Stomach (tissue), 9 donors: ENCODE results near the gene SGPL1. TPM values are rescaled to one million over a fixed set of nuclear protein-coding genes. Genes with fewer than 3 reads are reported as not detected.
A peak's percentile ranks its signal among the peaks of the same experiment; 100 is the strongest.

Source experiments
- DNase-seq, 2 donors: peaks; one replicate each; pipeline versions ENCODE4 v3.0.0 to v3.0.0-alpha.2; 2013 to 2019
- H3K27ac ChIP-seq, 5 donors: fragments of 200-600 bp in 4 of 5; sonication (generic) in 4 of 5; one replicate each; pipeline ENCODE4 v1.5.1; 2013 to 2019; ENCODE audit warnings: mild to moderate bottlenecking in 1 of 5, moderate library complexity in 1 of 5
- H3K27me3 ChIP-seq, 3 donors: fragments of 200-600 bp; sonication (generic); one replicate each; pipeline ENCODE4 v1.5.1; 2017 to 2019; ENCODE audit warnings: mixed run types in 1 of 3
- H3K36me3 ChIP-seq, 4 donors: fragments of 200-600 bp; sonication (generic); 1 replicate in 3 of 4; 2 replicates in 1 of 4; pipeline ENCODE4 v1.5.1; 2016 to 2019
- H3K4me1 ChIP-seq, 4 donors: fragments of 200-600 bp; sonication (generic); one replicate each; pipeline ENCODE4 v1.5.1; 2016 to 2019
- H3K4me3 ChIP-seq, 4 donors: fragments of 200-600 bp; sonication (generic) in 3 of 4; one replicate each; pipeline ENCODE4 v1.5.1; 2016 to 2019; ENCODE audit warnings: mild to moderate bottlenecking in 1 of 4
- H3K9me3 ChIP-seq, 4 donors: fragments of 200-600 bp; sonication (generic); one replicate each; pipeline ENCODE4 v1.5.1; 2016 to 2019
- CTCF ChIP-seq, 7 experiments: fragments of 450-650 bp in 4 of 7; fragments of 200-600 bp in 3 of 7; sonication (generic) in 3 of 7; IDR thresholded peaks; one replicate each; pipeline ENCODE4 v1.5.1; 2016 to 2019; ENCODE audit warnings: antibody characterized with exemption in 7 of 7, control low read depth in 2 of 7, mild to moderate bottlenecking in 1 of 7
- EP300 ChIP-seq: sonication (generic); formaldehyde crosslinking; IDR thresholded peaks from one replicate; pipeline ENCODE4 v1.6.1; 2017; ENCODE audit warnings: antibody characterized with exemption
- POLR2A ChIP-seq, 4 donors: fragments of 450-650 bp; IDR thresholded peaks; one replicate each; pipeline ENCODE4 v1.6.1; 2016; ENCODE audit warnings: antibody characterized with exemption in 4 of 4, control low read depth in 2 of 4, mild to moderate bottlenecking in 1 of 4, moderate library complexity in 1 of 4
- POLR2AphosphoS5 ChIP-seq, 3 donors: sonication (generic); formaldehyde crosslinking; IDR thresholded peaks; one replicate each; pipeline ENCODE4 v1.6.1; 2016; ENCODE audit warnings: antibody characterized with exemption in 3 of 3
- WGBS, 5 donors: extraction: QIAGEN DNeasy Blood & Tissue Kit in 3 of 5; methylation state at CpG; one replicate each; pipeline versions ENCODE4 v1.1.5 to v1.1.7; 2013 to 2018; 5-methylcytosine and 5-hydroxymethylcytosine counted together
- intact Hi-C: fragments of 100-400 bp; cut with DNase I; formaldehyde crosslinking; loops from one replicate; pipeline ENCODE4 v1.15.1; 2023; ENCODE audit warnings: low total_unique reads
- polyA plus RNA-seq, 3 donors: library from polyadenylated mRNA; stranded (reverse); fragments of 200-250 nt; gene quantifications; one replicate each; pipeline ENCODE4 v1.2.3, GENCODE V29; 2013
- total RNA-seq, 5 donors: library from RNA; depleted of rRNA; stranded (reverse); fragments of >200 nt; gene quantifications; one replicate each; pipeline versions ENCODE4 v1.1.0 to v1.2.3, GENCODE V29; 2014 to 2016
- donor health status: healthy with polysubstance abuse.
- donor health status: Bipolar disorder and iron deficiency.
- donor health status: healthy.

SGPL1 gene
- total and polyA plus RNA-seq, 8 donors = 1.2 to 65.5 (median 15.6) TPM

DNA sequence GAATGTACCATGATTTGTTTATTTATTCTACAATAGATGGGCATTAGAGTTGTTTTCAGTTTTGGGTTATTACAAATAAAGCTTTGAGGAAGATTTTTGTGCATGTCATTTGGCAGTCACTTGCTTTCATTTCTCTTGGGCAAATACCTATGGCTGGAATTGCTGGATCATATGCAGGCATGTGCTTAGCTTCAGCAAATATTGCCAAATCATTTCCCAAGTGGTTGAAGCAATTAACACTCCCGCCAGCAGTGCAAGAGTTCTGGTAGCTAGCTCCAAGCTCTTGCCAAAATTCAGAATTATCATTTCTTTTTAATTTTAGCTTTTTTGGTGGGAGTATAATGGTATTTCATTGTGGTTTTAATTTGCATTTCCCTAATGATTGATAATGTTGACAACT, 105.5 kb downstream of the SGPL1 start:
- intact Hi-C loops = loop anchor here (5.0 kb wide), 1 partner anchor 361 kb away; no protein-coding TSS in a partner anchor
- 27 to 64% (median 46%) methylated on average over 1 of the region's 1 CpG for WGBS, 5 donors

DNA sequence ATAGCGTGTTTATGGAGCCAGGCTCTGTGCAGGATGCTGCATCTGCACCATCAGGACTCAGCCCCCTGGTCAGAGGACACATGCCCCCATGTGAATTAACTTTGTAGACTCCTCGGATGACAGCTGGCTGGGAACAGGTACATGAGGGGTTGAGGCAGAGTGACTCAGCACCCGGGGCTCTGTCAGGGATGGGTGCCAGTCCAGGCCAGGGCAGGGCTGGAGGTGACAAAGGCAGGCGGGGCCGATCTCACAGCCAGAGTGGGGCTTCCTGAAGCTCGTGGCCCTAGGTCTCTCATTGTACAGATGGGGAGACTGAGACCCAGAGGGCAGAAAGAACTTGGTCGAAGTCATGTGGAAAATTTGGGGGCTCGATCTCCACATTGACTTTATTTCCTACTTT, 107.9 kb downstream of the SGPL1 start:
- Histone ChIP-seq H3K4me1 (peaks cover 0 to 21% (median 3%) of the 10 kb centered on the region in 4 donors), H3K36me3 (no peaks in the 10 kb centered on the region), H3K9me3 (no peaks in the 10 kb centered on the region), H3K27me3 (peaks cover 0 to 16% (median 0%) of the 10 kb centered on the region in 3 donors), H3K4me3 (no peak overlapping the region), H3K27ac (no peak overlapping the region)
- intact Hi-C loops = loop anchor here (5.0 kb wide), 1 partner anchor 359 kb away; no protein-coding TSS in a partner anchor
- no peak for DNase-seq
- no peak for TF ChIP-seq CTCF (IDR thresholded peaks at IDR 0.05)
- TF ChIP-seq POLR2AphosphoS5 (IDR thresholded peaks at IDR 0.05) = no peak
- TF ChIP-seq EP300 = no peak
- TF ChIP-seq POLR2A (IDR thresholded peaks at IDR 0.05) = no peak
- WGBS, 5 donors = 63 to 76% (median 74%) methylated on average over 8 of the region's 8 CpGs

More for the DNA sequence above, 105.5 kb downstream of the SGPL1 start:
- H3K36me3 ChIP-seq = no peaks in the 10 kb centered on the region
- no peak for TF ChIP-seq POLR2A (IDR thresholded peaks at IDR 0.05)
- TF ChIP-seq EP300 = no peak
- no peak for TF ChIP-seq CTCF (IDR thresholded peaks at IDR 0.05)
- no peak for TF ChIP-seq POLR2AphosphoS5 (IDR thresholded peaks at IDR 0.05)
- DNase-seq = no peak
- no peak overlapping the region for H3K4me3 ChIP-seq
- peaks cover 0 to 38% (median 7%) of the 10 kb centered on the region in 3 donors for H3K27me3 ChIP-seq
- peaks cover 0 to 7% (median 3%) of the 10 kb centered on the region in 4 donors for H3K4me1 ChIP-seq
- no peaks in the 10 kb centered on the region for H3K9me3 ChIP-seq
- H3K27ac ChIP-seq = no peak overlapping the region

GRCh38 chr10:70925377-70926225, 109.9 kb downstream of the SGPL1 start:
- H3K4me3 ChIP-seq = no peak overlapping the region
- peaks cover 0 to under 1% (median 0%) of the 10 kb centered on the region in 3 donors for H3K27me3 ChIP-seq
- intact Hi-C loops = no loop called here
- peaks cover 0 to 21% (median 3%) of the 10 kb centered on the region in 4 donors for H3K4me1 ChIP-seq
- H3K36me3 ChIP-seq = no peaks in the 10 kb centered on the region
- H3K9me3 ChIP-seq = no peaks in the 10 kb centered on the region
- H3K27ac ChIP-seq = no peak overlapping the region
- TF ChIP-seq EP300 (no peak), CTCF (IDR thresholded peaks at IDR 0.05) (peak in 5 of 7 experiments; percentile 67 to 97 (median 93))
- WGBS, 5 donors = 25 to 28% (median 27%) methylated on average over 21 to 22 of the region's 22 CpGs
- DNase-seq = peak; percentile 55 to 77

DNA sequence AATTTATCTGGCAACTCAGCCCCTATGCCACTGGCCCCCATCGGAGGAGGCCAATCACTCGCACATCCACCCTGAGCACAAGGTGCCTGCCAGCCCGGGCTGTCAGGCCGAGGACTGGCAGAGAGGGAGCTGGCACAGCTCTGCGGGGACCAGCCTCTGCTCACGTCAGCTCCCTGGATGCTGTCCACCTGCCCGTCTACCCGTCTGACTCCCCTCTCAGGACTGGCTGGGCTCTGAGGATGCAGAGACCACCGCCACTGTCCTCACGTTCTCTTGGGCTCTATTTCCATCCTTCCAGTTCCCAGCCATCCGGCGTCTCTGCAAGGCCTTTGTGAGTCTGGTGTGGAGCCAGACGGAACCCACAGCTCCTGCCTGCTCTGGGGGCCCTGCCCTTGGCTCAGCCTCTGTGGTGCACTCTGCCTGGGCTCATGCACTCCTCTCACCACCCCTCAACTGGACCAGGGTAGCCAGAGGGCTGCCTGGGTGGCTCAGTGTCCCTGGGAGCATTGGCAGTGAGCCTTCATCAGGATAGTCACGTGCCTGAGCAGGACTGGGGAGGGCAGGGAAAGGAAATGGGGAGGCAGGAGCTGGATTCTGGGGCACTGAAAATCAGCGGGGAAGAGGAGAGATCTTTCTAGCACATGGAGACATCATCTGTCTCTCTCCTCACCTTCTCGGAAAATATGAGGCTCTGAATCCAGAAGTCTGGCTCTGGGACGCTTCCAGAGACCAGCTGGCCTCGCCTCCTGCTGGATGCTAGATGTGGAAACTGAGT, 110.7 kb downstream of the SGPL1 start:
- H3K27ac ChIP-seq = no peak overlapping the region
- 70 to 79% (median 76%) methylated on average over 16 to 18 of the region's 18 CpGs for WGBS, 5 donors
- H3K27me3 ChIP-seq = no peaks in the 10 kb centered on the region
- no peaks in the 10 kb centered on the region for H3K36me3 ChIP-seq
- H3K4me1 ChIP-seq = peaks cover 0 to 21% (median 3%) of the 10 kb centered on the region in 4 donors
- intact Hi-C loops = no loop called here
- no peaks in the 10 kb centered on the region for H3K9me3 ChIP-seq
- TF ChIP-seq EP300 (no peak), POLR2AphosphoS5 (IDR thresholded peaks at IDR 0.05) (no peak), CTCF (IDR thresholded peaks at IDR 0.05) (no peak), POLR2A (IDR thresholded peaks at IDR 0.05) (no peak)
- DNase-seq = no peak
- H3K4me3 ChIP-seq = no peak overlapping the region
